Umbilical cord (tissue), 2 donors: Measurements from ENCODE around the gene NFYB. TPM values are rescaled to one million over a fixed set of nuclear protein-coding genes. Genes with fewer than 3 reads are reported as not detected.
A peak's percentile ranks its signal among the peaks of the same experiment; 100 is the strongest.
"Not testable (repeated sequence)": the region's sequence is repeated elsewhere in the genome, so short reads cannot be mapped to it uniquely, and the experiment has no call there.

Source experiments
- DNase-seq: peaks from one replicate; pipeline ENCODE4 v3.0.0-alpha.2; 2015; ENCODE audit warnings: low spot score
- total RNA-seq: library from RNA; depleted of rRNA; stranded (reverse); fragments of >200 nt; gene quantifications from one replicate; pipeline ENCODE4 v1.2.3, GENCODE V29; 2014; ENCODE audit warnings: low replicate concordance; ENCODE audit not compliant: insufficient read depth

Gene NFYB
- total RNA-seq, 1 donor from 2014 or later = 49.6 TPM

- DNase-seq = no peak
Measured at GRCh38 chr12:104115587-104115975, 22.4 kb downstream of the NFYB start.

DNA sequence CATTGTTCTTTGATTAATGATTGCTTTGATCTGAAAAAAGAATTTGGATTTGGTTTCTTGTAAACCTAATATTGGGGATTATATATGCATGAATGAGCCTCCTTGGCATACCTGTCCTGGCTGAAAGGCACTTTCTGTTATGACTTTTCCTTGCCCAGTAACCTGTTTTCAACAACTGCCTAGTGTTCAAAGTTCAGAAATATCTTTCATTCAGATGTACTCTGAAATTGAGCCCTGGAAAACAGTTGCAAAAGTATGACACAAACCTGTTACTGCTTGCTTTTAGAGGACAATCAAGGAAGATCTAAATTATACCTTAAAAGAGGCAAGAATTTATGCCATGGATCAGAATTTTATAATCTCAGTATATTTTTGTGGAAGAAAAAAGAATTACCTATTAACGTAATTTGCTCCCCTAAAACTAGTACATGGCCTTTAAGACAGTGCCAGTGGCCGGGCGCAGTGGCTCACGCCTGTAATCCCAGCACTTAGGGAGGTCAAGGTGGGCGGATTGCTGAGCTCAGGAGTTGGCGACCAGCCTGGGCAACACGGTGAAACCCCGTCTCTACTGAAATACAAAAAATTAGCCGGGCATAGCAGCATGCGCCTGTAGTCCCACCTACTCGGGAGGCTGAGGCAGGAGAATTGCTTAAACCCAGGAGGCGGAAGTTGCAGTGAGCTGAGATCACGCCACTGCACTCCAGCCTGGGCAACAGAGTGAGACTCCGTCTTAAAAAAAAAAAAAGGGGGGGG is 23.0 kb downstream of the NFYB start:
- not testable (repeated sequence) for DNase-seq

- DNase-seq = no peak
Measured at GRCh38 chr12:104109446-104110271, 28.4 kb downstream of the NFYB start.

- DNase-seq = peak; percentile 76
Measured at GRCh38 chr12:104108755-104109445, 29.1 kb downstream of the NFYB start.

- no peak for DNase-seq
Measured at GRCh38 chr12:104106965-104107364, 31.0 kb downstream of the NFYB start.

DNA sequence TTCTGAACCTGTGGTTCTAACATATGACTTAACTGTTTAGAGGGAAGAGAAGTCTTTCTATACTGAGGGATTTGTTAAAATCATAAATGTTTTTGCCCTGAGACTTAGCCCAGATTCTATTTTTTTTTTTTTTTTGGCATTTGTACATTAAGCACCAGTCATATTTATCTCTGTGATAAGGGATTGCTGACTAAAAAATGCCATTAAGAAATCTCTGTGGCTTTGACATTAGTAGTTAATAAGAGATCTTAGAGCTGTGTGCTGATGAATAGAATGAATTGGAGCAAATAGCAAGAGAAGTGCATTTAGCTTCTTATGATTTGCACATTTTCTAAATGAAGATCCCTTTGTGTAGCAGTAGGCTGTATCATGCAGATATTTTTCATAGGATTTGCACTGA is 32.5 kb downstream of the NFYB start:
- no peak for DNase-seq

DNA sequence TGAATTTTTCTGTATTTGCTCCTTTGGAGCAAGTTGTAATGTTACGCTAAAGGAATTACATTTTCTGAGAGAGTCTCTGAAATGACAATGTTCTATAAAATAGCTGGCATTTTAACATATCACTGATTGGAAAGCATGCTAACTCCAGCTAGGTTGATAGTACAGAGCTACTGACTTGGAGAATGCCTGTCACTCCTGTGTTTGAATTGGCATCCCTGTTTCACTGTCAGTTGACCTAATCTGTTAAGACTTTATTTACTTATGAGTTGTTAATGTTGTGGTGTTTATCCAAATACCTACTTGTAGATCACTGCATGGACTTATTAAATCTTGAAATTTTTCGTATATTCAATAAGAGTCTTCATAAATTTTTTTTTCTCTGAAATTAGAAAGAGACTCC is 40.1 kb downstream of the NFYB start:
- DNase-seq = no peak

DNA sequence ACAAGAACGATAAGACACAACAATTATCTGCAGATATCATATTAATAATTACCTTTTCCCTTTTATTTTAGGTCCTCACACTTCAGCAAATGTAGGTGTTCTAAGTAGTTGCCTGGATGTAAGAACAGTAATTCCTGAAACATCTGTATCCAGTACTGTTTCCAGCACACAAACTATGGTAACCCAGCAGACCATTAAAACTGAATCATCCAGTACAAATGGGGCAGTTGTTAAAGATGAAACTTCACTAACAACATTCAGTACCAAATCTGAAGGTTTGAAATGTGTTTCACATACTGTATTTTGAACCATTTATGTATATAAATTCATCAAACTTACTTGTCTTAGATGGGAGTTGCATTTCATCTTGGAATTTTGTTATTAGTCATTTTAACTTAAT is 42.7 kb downstream of the NFYB start:
- DNase-seq = no peak

DNA sequence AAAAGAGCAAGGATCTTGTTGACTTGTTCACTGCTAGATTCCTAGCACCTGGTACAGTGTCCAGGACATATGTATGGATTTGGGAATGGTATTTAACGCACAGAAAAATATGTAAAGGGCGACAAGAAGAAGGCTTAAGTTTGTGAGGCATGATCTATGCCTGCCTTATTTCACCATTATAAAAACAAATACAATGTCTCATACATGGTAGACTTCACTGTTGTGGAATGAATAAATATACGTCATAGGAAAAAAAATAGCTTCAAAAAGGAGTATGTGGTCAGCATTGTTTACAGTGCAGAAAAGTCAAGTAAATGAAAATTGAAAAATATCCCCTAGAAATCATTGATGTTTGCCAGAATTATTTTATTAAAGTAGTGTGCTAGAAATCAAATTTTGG is 43.7 kb downstream of the NFYB start:
- DNase-seq = no peak

GRCh38 chr12:104091136-104091535 is 46.9 kb downstream of the NFYB start:
- no peak for DNase-seq

DNA sequence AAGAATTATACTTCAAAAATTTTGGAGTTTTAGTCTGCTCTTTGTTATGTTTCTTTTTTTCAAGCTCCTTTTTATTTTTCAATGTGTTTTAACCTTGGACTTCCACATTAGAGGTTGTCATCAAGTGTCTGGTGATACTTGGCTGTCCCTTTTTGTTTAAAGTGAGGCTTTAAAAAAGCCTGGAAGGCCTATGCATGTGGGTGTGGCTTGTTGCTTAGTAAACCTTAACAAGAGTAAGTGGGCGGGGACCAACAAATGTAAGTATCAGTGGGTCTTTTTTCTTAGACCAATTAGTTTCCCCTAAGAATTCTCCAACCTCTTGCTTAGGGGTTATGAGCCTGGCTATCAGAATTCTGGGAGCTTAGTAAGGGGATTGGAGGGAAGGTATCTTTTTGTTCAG is 47.3 kb downstream of the NFYB start:
- DNase-seq = no peak

DNA sequence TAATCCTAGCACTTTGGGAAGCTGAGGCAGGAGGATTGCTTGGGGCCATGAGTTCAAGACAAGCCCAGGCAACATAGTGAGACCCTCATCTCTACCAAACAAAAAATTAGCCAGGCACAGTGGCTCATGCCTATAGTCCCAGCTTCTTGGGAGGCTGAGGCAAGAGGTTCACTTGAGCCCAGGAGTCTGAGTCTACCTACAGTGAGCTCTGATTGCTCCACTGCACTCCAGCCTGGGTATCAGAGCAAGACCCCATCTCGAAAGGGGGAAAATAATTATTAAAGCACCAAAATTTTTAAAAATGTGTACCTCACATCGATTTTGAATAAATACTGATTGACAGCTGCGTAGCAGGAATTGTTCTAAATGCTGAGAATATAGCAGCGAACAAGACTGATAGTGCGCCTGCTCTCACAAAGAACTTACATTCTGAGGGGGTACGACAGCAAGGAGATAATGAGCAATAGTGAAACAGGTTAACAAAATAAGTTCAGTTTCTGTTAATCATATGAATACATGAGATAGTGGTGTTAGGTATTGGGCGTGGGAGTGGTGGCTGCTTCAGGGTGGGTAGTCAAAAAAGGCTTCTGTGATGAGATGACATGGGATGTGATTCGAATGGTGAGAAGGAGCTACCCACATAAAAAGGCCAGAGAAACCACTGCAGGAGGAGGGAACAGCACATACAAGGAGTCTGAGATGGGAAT is 54.1 kb downstream of the NFYB start:
- no peak for DNase-seq

DNA sequence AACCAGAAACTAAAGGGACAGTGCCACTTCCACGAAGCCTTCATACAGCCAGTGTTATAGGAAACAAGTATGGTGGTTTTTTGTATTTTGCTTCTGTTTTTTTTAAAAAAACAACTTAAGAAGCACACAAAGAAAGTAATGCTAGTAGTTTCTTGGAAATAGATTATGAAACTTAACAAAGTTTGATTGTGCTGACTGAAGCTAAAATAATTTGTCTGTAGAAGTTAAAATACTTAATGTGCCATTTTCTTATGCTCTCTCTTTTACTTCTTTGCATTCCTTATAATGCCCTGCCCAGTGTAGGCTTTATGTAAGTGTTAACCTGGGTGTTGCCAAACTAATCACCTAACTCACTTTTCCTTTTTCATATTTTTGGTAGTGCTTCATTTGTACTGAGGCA is 57.2 kb downstream of the NFYB start:
- DNase-seq = no peak

DNA sequence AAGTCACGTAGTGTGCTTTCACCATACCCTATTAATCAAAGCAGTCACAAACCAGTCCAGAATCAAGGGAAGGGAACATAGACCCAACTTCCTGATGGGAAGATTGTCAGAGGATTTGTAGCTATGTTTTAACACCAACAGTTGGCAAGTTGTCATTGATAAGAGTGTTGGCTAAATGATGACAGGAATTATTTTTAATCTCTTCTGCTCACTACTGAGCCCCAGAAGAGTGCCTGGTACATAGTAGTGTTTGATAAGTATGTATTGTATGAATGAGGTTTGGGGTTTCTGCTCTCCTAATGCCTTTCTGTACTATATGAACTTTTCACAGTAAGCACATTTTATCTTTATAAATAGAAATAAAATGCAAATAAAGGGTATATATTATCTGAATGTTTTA is 59.0 kb downstream of the NFYB start:
- DNase-seq = no peak

DNA sequence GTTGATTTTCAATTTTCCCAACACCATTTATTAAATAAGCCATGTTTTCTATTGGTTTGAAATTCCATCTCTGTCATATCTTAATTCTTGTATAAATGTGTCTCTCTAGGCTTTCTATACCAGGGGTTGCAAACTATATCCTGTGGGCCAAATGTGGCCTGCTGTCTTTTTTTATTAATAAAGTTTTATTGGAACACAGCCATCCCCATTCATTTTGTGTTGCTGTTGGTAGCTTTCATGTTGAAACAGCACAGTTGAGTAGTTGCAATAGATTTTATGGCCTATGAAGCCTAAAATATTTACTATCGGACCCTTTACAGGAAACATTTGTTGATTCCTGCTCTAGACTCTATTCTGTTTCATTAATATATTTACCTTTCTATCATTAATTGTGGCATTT is 64.3 kb downstream of the NFYB start:
- DNase-seq = no peak

- no peak for DNase-seq
Measured at GRCh38 chr12:104072099-104072498, 65.9 kb downstream of the NFYB start.

Other genes starting within 250 kb of the NFYB start
- gene HSP90B1, start 207.8 kb downstream of the NFYB start, total RNA-seq = 387 TPM
- 36.4 TPM for gene TDG, start 172.3 kb downstream of the NFYB start, total RNA-seq
- gene GLT8D2, start 88.0 kb downstream of the NFYB start, total RNA-seq = 56.1 TPM
- 55.6 TPM for gene HCFC2, start 73.7 kb downstream of the NFYB start, total RNA-seq
- gene TXNRD1, start 77.6 kb upstream of the NFYB start, total RNA-seq = 229 TPM
- gene EID3, start 165.5 kb upstream of the NFYB start, total RNA-seq = 22.6 TPM